Measurements from ENCODE around the gene MYO1B.

The MYO1B gene

GRCh38 chr2:191264647-191265081 lies 19.5 kb downstream of the MYO1B start:
- no peak for DNase-seq

- DNase-seq, result no peak
These were observed 20.3 kb downstream of the MYO1B start for GRCh38 chr2:191265311-191266170.

- DNase-seq, result no peak
These were observed 21.0 kb downstream of the MYO1B start for GRCh38 chr2:191266201-191266600.

GRCh38 chr2:191268596-191268995 lies 23.4 kb downstream of the MYO1B start:
- no peak for DNase-seq

GRCh38 chr2:191270306-191271161 lies 25.3 kb downstream of the MYO1B start:
- DNase-seq, result no peak

- DNase-seq, result no peak
These were observed 26.9 kb downstream of the MYO1B start for GRCh38 chr2:191272064-191272463.

GRCh38 chr2:191274413-191274815 lies 29.2 kb downstream of the MYO1B start:
- no peak for DNase-seq

GRCh38 chr2:191276792-191277465 lies 31.7 kb downstream of the MYO1B start:
- DNase-seq, result no peak

- DNase-seq, result no peak
These were observed 35.1 kb downstream of the MYO1B start for GRCh38 chr2:191280290-191280689.

GRCh38 chr2:191280834-191281756 lies 35.9 kb downstream of the MYO1B start:
- no peak for DNase-seq

GRCh38 chr2:191285252-191285651 lies 40.0 kb downstream of the MYO1B start:
- no peak for DNase-seq

GRCh38 chr2:191287820-191288219 lies 42.6 kb downstream of the MYO1B start:
- DNase-seq, result no peak

GRCh38 chr2:191289049-191289448 lies 43.8 kb downstream of the MYO1B start:
- DNase-seq, result no peak

- no peak for DNase-seq
These were observed 46.3 kb downstream of the MYO1B start for GRCh38 chr2:191291471-191291870.

- no peak for DNase-seq
These were observed 47.7 kb downstream of the MYO1B start for GRCh38 chr2:191292869-191293268.

GRCh38 chr2:191295088-191295487 lies 49.9 kb downstream of the MYO1B start:
- DNase-seq, result no peak

GRCh38 chr2:191296083-191297006 lies 51.1 kb downstream of the MYO1B start:
- no peak for DNase-seq

GRCh38 chr2:191297033-191297432 lies 51.8 kb downstream of the MYO1B start:
- DNase-seq, result no peak

- DNase-seq, result no peak
These were observed 53.1 kb downstream of the MYO1B start for GRCh38 chr2:191298306-191298705.

GRCh38 chr2:191299010-191299409 lies 53.8 kb downstream of the MYO1B start:
- no peak for DNase-seq

GRCh38 chr2:191299866-191300265 lies 54.7 kb downstream of the MYO1B start:
- DNase-seq, result no peak
